Measurements from ENCODE around the gene TRH.
"Not testable (repeated sequence)": the region's sequence is repeated elsewhere in the genome, so short reads cannot be mapped to it uniquely, and the experiment has no call there.

Gene TRH

GRCh38 chr3:129992781-129993180 is 18.3 kb downstream of the TRH start:
- DNase-seq (ENCODE audit: low read depth): no peak
- peak; percentile 52 for TF ChIP-seq CTCF (IDR thresholded peaks at IDR 0.05; ENCODE audit: low read depth, low read length, missing control alignments)
- in situ Hi-C loops (cut with HindIII; ENCODE audit: low sequenced_read_pairs): no loop called here
- no peak overlapping the region for H3K4me3 ChIP-seq (ENCODE audit: low read depth, low read length)

GRCh38 chr3:129994883-129995559 is 20.5 kb downstream of the TRH start:
- DNase-seq (ENCODE audit: low read depth): no peak
- no peak for TF ChIP-seq CTCF (IDR thresholded peaks at IDR 0.05; ENCODE audit: low read depth, low read length, missing control alignments)
- H3K4me3 ChIP-seq (ENCODE audit: low read depth, low read length): no peak overlapping the region
- in situ Hi-C loops (cut with HindIII; ENCODE audit: low sequenced_read_pairs): no loop called here

DNA sequence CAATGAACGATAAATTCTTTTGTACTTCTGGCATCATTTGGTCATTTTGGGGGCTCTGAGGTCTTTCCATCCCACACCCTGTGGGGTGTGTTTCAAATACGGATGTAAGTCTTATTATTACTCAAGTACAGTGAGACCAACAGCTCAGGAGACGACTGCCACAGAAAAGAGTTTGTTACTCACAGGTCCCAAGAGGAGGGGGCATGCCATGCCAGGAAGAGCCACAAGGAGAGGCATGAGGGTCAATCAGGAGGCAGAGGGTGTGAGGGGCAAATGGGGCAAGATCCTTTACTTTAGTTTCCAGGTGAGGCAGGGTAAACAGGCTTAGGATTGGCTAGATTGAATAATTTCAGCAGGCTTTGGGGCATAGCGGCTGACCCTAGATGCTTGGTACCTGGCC is 21.6 kb downstream of the TRH start:
- no peak for TF ChIP-seq CTCF (IDR thresholded peaks at IDR 0.05; ENCODE audit: low read depth, low read length, missing control alignments)
- H3K4me3 ChIP-seq (ENCODE audit: low read depth, low read length): no peak overlapping the region
- in situ Hi-C loops (cut with HindIII; ENCODE audit: low sequenced_read_pairs): no loop called here
- no peak for DNase-seq (ENCODE audit: low read depth)

GRCh38 chr3:129999176-129999575 is 24.7 kb downstream of the TRH start:
- in situ Hi-C loops (cut with HindIII; ENCODE audit: low sequenced_read_pairs); H3K4me3 ChIP-seq (ENCODE audit: low read depth, low read length); DNase-seq (ENCODE audit: low read depth): not testable (repeated sequence)

GRCh38 chr3:130002666-130003598 is 28.4 kb downstream of the TRH start:
- H3K4me3 ChIP-seq (ENCODE audit: low read depth, low read length): peak overlapping the region; percentile 36
- peak; percentile 29 for TF ChIP-seq CTCF (IDR thresholded peaks at IDR 0.05; ENCODE audit: low read depth, low read length, missing control alignments)
- DNase-seq (ENCODE audit: low read depth); in situ Hi-C loops (cut with HindIII; ENCODE audit: low sequenced_read_pairs): not testable (repeated sequence)

DNA sequence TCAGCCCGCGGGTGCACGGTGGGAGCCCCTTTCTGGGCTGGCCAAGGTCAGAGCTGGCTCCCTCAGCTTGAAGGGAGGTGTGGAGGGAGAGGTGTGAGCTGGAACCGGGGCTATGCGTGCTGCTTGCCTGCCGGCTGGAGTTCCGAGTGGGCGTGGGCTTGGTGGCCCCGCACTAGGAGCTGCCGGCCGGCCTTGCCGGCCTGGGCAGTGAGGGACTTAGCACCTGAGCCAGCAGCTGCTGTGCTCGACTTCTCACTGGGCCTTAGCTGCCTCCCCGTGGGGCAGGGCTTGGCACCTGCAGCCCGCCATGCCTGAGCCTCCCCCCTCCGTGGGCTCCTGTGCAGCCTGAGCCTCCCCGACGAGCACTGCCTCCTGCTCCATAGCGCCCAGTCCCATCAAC is 36.0 kb downstream of the TRH start:
- in situ Hi-C loops (cut with HindIII; ENCODE audit: low sequenced_read_pairs): no loop called here
- H3K4me3 ChIP-seq (ENCODE audit: low read depth, low read length): no peak overlapping the region
- no peak for TF ChIP-seq CTCF (IDR thresholded peaks at IDR 0.05; ENCODE audit: low read depth, low read length, missing control alignments)
- DNase-seq (ENCODE audit: low read depth): no peak

GRCh38 chr3:130012108-130012507 is 37.6 kb downstream of the TRH start:
- in situ Hi-C loops (cut with HindIII; ENCODE audit: low sequenced_read_pairs); DNase-seq (ENCODE audit: low read depth); H3K4me3 ChIP-seq (ENCODE audit: low read depth, low read length): not testable (repeated sequence)

DNA sequence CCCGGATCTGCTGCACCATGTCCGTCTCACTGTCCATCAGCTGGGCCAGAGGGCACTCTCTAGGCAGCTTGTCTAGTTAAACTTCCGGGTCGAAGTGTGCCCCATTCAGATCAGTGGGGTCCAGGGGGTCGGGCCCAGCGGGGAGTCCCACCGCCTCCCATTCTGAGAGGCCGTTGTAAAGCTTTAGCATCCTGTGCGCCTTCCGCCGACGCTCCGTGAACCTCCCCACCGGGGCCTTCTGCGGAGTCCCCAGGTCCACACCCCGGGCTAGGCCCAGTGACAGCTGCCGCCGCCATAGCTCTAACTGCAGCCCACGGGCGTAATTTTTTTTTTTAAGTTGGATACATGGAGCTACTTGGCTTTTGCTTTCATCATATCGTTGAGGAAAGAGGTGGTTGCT is 38.7 kb downstream of the TRH start:
- DNase-seq (ENCODE audit: low read depth); H3K4me3 ChIP-seq (ENCODE audit: low read depth, low read length); in situ Hi-C loops (cut with HindIII; ENCODE audit: low sequenced_read_pairs): not testable (repeated sequence)
